Vagina (tissue), 2 donors: Measurements from ENCODE around the gene FRMD4A.

Source experiments
- POLR2AphosphoS5 ChIP-seq, 2 donors: sonication (generic); formaldehyde crosslinking; IDR thresholded peaks; one replicate each; pipeline ENCODE4 v1.9.0; 2017; ENCODE audit warnings: antibody characterized with exemption in 2 of 2, mild to moderate bottlenecking in 2 of 2, low read depth in 1 of 2; ENCODE audit not compliant: insufficient read depth in 1 of 2
- TF ChIP-seq, protein P1 (sequence below), 3 experiments: fragments of 450-650 bp in 2 of 3; fragments of 200-600 bp in 1 of 3; sonication (generic) in 1 of 3; IDR thresholded peaks; one replicate each; pipeline ENCODE4 v1.5.1; 2017 to 2019; ENCODE audit warnings: antibody characterized with exemption in 3 of 3, mild to moderate bottlenecking in 2 of 3, moderate library complexity in 2 of 3

DNA sequence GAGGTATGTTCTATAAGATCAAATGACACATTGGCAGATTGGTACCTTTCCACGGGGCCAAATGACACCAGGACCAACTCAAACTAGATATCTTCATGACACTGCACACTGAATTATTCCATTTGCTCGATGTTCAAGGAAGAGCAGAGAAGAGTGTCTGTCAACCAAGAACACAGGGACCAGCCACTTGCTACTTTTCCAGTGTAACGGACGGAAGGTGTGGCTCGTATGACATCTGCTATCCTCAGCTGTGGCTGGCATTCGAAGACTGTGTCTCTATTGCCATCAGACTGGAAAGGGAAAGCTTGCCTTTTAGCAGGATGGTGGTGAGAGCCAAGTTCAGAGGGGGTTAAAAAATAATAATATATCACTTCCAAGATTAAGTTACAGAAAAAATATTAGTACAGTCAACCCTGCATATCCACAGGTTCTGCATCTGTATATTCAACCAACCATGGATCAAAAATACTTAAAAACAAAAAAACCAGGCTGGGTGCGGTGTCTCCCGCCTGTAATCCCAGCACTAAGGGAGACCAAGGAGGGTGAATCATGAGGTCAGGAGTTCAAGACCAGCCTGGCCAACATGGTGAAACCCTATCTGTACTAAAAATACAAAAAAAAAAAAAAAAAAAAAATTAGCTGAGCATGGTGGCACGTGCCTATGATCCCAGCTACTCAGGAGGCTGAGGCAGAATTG is 506.9 kb downstream of the FRMD4A start:
- TF ChIP-seq, protein P1, sequence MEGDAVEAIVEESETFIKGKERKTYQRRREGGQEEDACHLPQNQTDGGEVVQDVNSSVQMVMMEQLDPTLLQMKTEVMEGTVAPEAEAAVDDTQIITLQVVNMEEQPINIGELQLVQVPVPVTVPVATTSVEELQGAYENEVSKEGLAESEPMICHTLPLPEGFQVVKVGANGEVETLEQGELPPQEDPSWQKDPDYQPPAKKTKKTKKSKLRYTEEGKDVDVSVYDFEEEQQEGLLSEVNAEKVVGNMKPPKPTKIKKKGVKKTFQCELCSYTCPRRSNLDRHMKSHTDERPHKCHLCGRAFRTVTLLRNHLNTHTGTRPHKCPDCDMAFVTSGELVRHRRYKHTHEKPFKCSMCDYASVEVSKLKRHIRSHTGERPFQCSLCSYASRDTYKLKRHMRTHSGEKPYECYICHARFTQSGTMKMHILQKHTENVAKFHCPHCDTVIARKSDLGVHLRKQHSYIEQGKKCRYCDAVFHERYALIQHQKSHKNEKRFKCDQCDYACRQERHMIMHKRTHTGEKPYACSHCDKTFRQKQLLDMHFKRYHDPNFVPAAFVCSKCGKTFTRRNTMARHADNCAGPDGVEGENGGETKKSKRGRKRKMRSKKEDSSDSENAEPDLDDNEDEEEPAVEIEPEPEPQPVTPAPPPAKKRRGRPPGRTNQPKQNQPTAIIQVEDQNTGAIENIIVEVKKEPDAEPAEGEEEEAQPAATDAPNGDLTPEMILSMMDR (IDR thresholded peaks at IDR 0.05): no peak
- TF ChIP-seq POLR2AphosphoS5 (IDR thresholded peaks at IDR 0.05; ENCODE audit: insufficient read depth in 1 of 2, low read depth in 1 of 2): no peak
